Gastrocnemius medialis (tissue), 4 donors: ENCODE measurements around the gene ZNF800. TPM values are rescaled to one million over a fixed set of nuclear protein-coding genes. Genes with fewer than 3 reads are reported as not detected.

Experiments
- ATAC-seq, 2 donors: fragments of 150-250 bp; one replicate each; pipeline ENCODE4 v1.9.1; 2016
- DNase-seq, 2 donors: peaks; one replicate each; pipeline ENCODE4 v3.0.0-alpha.2; 2019
- H3K27ac ChIP-seq, 4 donors: fragments of 200-600 bp; sonication (generic); 1 replicate in 1 of 4; 2 replicates in 3 of 4; pipeline ENCODE4 v1.5.1; 2016 to 2018; ENCODE audit warnings: mild to moderate bottlenecking in 2 of 4, moderate library complexity in 1 of 4
- H3K27me3 ChIP-seq, 3 donors: fragments of 200-600 bp; sonication (generic) in 2 of 3; 1 replicate in 1 of 3; 2 replicates in 2 of 3; pipeline versions ENCODE4 v1.5.1 to v1.6.0; 2016 to 2019; ENCODE audit warnings: mild to moderate bottlenecking in 1 of 3, moderate library complexity in 1 of 3
- H3K36me3 ChIP-seq, 2 donors: fragments of 200-600 bp; sonication (generic) in 1 of 2; one replicate each; pipeline ENCODE4 v1.5.1; 2017 to 2018
- H3K4me1 ChIP-seq, 2 donors: fragments of 200-600 bp; sonication (generic) in 1 of 2; one replicate each; pipeline ENCODE4 v1.5.1; 2016 to 2017; ENCODE audit warnings: mild to moderate bottlenecking in 2 of 2
- H3K4me3 ChIP-seq, 4 donors: fragments of 200-600 bp; sonication (generic) in 3 of 4; 1 replicate in 1 of 4; 2 replicates in 3 of 4; pipeline ENCODE4 v1.5.1; 2016 to 2019; ENCODE audit warnings: mild to moderate bottlenecking in 2 of 4
- H3K9me3 ChIP-seq, 3 donors: fragments of 200-600 bp; sonication (generic) in 2 of 3; 1 replicate in 1 of 3; 2 replicates in 2 of 3; pipeline ENCODE4 v1.5.1; 2016 to 2019
- POLR2A ChIP-seq, 2 donors: fragments of 450-650 bp; IDR thresholded peaks; one replicate each; pipeline ENCODE4 v1.6.1; 2017; ENCODE audit warnings: antibody characterized with exemption in 2 of 2, mild to moderate bottlenecking in 2 of 2, moderate library complexity in 2 of 2
- in situ Hi-C, 4 donors: fragments of 200-750 bp; cut with MboI; loops; one replicate each; pipeline versions ENCODE4 v1.15.0 to v1.8.0; 2017; ENCODE audit warnings: low sequenced_read_pairs in 4 of 4
- intact Hi-C: fragments of 100-400 bp; cut with DNase I; formaldehyde crosslinking; loops from one replicate; pipeline ENCODE4 v1.15.1; 2023; ENCODE audit warnings: low total_unique reads
- total RNA-seq, 4 donors: library from RNA; depleted of rRNA; stranded (reverse); fragments of >200 nt; gene quantifications; one replicate each; pipeline versions ENCODE4 v1.1.0 to v1.2.3, GENCODE V29; 2016
- TF ChIP-seq, protein P1 (sequence below), 5 experiments: fragments of 450-650 bp in 3 of 5; fragments of 200-600 bp in 2 of 5; sonication (generic) in 2 of 5; IDR thresholded peaks in 4 of 5; conservative IDR thresholded peaks in 1 of 5; 1 replicate in 4 of 5; 2 replicates in 1 of 5; pipeline ENCODE4 v1.5.1; 2016 to 2019; ENCODE audit warnings: antibody characterized with exemption in 5 of 5, mild to moderate bottlenecking in 3 of 5, moderate library complexity in 3 of 5

Gene ZNF800
- total RNA-seq, 4 donors from 2014 or later = 22.1 to 41.3 (median 30.1) TPM

DNA sequence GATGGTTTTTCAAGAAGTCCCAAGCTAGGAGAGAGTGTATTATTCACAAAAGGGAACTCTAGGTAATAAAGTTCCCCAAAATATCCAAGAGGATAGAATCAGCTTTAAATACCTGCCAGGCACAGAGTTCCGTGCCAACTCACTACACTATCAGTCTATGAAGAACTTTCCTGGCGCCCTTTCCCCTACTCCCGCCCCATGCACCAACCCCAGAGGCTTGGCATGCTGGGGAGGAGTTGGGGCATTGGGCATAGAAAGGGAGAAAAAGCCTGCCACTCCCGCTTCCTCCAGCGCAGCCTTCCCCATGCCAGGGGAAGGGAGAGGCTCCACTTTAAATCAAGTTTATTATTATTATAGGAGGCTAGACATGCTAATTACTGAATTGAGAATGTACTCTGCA is 54.9 kb downstream of the ZNF800 start:
- H3K36me3 ChIP-seq = no peaks in the 10 kb centered on the region
- intact Hi-C loops (no loop called here), in situ Hi-C loops (no loop called here)
- H3K9me3 ChIP-seq = no peaks in the 10 kb centered on the region
- no peak for DNase-seq
- no peak overlapping the region for H3K27ac ChIP-seq
- TF ChIP-seq, protein P1, sequence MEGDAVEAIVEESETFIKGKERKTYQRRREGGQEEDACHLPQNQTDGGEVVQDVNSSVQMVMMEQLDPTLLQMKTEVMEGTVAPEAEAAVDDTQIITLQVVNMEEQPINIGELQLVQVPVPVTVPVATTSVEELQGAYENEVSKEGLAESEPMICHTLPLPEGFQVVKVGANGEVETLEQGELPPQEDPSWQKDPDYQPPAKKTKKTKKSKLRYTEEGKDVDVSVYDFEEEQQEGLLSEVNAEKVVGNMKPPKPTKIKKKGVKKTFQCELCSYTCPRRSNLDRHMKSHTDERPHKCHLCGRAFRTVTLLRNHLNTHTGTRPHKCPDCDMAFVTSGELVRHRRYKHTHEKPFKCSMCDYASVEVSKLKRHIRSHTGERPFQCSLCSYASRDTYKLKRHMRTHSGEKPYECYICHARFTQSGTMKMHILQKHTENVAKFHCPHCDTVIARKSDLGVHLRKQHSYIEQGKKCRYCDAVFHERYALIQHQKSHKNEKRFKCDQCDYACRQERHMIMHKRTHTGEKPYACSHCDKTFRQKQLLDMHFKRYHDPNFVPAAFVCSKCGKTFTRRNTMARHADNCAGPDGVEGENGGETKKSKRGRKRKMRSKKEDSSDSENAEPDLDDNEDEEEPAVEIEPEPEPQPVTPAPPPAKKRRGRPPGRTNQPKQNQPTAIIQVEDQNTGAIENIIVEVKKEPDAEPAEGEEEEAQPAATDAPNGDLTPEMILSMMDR (IDR thresholded peaks at IDR 0.05 in 4 of 5, conservative IDR thresholded peaks at IDR 0.05 in 1 of 5) = no peak
- no peak for TF ChIP-seq POLR2A (IDR thresholded peaks at IDR 0.05)
- no peaks in the 10 kb centered on the region for H3K4me1 ChIP-seq
- ATAC-seq = no peak
- no peaks in the 10 kb centered on the region for H3K27me3 ChIP-seq
- no peak overlapping the region for H3K4me3 ChIP-seq

DNA sequence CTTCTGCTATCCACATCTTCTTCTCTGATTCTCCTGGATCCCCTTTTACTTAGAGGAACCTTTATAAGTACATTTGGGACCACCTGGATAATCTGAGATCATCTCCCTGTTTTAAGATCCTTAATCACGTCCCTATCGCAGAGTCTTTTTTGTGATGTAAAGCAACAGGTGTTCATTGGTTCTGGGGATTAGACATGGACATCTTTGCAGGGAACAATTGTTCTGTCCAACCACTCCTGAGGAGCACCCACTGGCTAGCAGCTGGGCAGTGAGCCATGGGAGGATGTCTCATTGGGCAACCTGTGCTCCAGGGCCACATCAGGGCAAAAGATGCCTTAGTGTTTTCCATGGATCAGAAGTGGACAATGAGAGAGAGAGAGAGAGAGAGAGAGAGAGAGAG is 56.0 kb downstream of the ZNF800 start:
- Histone ChIP-seq H3K36me3 (no peaks in the 10 kb centered on the region), H3K4me3 (no peak overlapping the region), H3K27ac (no peak overlapping the region), H3K4me1 (no peaks in the 10 kb centered on the region), H3K27me3 (no peaks in the 10 kb centered on the region), H3K9me3 (no peaks in the 10 kb centered on the region)
- in situ Hi-C loops (no loop called here), intact Hi-C loops (no loop called here)
- no peak for DNase-seq
- no peak for ATAC-seq
- TF ChIP-seq, protein P1 (IDR thresholded peaks at IDR 0.05 in 4 of 5, conservative IDR thresholded peaks at IDR 0.05 in 1 of 5) = no peak
- no peak for TF ChIP-seq POLR2A (IDR thresholded peaks at IDR 0.05)

GRCh38 chr7:127332880-127333279 is 59.6 kb downstream of the ZNF800 start:
- in situ Hi-C loops (no loop called here), intact Hi-C loops (no loop called here)
- ATAC-seq (no peak), DNase-seq (no peak)
- Histone ChIP-seq H3K27me3 (no peaks in the 10 kb centered on the region), H3K9me3 (no peaks in the 10 kb centered on the region), H3K27ac (no peak overlapping the region), H3K36me3 (no peaks in the 10 kb centered on the region), H3K4me3 (no peak overlapping the region), H3K4me1 (no peaks in the 10 kb centered on the region)
- no peak for TF ChIP-seq POLR2A (IDR thresholded peaks at IDR 0.05)
- TF ChIP-seq, protein P1 (IDR thresholded peaks at IDR 0.05 in 4 of 5, conservative IDR thresholded peaks at IDR 0.05 in 1 of 5) = no peak

DNA sequence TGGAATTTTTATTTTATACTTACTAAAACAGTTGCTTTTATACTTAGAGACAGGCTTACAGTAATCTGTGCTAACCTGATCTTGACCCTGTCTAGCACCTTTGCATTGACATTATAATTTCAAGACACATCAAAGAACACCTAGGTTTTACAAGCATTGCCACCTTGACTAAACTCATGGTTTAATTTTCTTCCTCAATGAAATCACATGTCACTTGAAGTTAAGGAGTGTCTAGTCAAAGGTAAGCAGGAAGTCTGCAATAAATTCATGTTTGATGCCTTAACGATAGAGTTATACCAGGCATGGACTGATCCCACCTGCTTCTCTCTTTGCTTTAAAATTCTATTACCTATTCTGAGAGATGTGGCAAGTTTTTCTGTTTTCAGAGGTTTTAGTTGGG is 62.4 kb downstream of the ZNF800 start:
- Histone ChIP-seq H3K36me3 (no peaks in the 10 kb centered on the region), H3K27ac (no peak overlapping the region), H3K27me3 (no peaks in the 10 kb centered on the region), H3K4me3 (no peak overlapping the region), H3K4me1 (no peaks in the 10 kb centered on the region), H3K9me3 (no peaks in the 10 kb centered on the region)
- ATAC-seq (no peak), DNase-seq (no peak)
- intact Hi-C loops (no loop called here), in situ Hi-C loops (no loop called here)
- TF ChIP-seq, protein P1 (IDR thresholded peaks at IDR 0.05 in 4 of 5, conservative IDR thresholded peaks at IDR 0.05 in 1 of 5) = no peak
- TF ChIP-seq POLR2A (IDR thresholded peaks at IDR 0.05) = no peak

DNA sequence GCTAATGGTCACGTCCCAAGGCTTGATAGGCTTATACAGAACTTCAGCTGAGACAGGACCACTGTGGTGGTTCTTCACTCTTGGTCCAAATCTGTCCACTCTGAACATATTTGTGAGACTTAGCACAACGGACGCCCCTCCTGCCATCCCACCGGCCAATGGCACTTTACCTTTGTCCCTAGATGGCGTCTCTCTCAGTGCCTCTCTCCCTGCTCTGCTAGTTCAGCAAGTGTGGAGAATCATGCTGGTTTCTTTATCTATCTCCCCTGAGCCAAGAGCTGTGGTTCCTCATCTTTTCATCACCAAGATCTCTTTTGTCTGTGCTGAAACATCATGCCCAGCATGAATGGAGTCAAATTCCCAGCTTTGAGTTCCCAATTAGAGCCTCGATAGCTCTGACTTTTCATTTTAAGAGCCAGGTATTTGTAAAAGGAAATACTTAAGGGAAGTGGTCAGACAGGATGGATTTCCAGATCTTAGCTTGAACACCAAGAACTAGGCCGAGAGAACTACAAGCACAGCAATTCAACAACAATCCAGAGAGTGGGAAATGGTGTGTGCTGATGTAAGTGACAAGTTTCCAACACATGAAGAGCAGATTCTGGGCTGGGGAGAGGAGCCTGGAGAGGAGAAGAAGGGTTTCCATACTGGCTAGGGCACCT is 69.5 kb downstream of the ZNF800 start:
- no peak for DNase-seq
- in situ Hi-C loops = no loop called here
- H3K4me3 ChIP-seq = no peak overlapping the region

More for the DNA sequence above, 69.5 kb downstream of the ZNF800 start:
- intact Hi-C loops = no loop called here
- Histone ChIP-seq H3K9me3 (no peaks in the 10 kb centered on the region), H3K27ac (no peak overlapping the region), H3K4me1 (no peaks in the 10 kb centered on the region), H3K36me3 (no peaks in the 10 kb centered on the region), H3K27me3 (peaks cover 0 to 4% (median 0%) of the 10 kb centered on the region in 3 donors)
- ATAC-seq = no peak
- no peak for TF ChIP-seq POLR2A (IDR thresholded peaks at IDR 0.05)
- TF ChIP-seq, protein P1 (IDR thresholded peaks at IDR 0.05 in 4 of 5, conservative IDR thresholded peaks at IDR 0.05 in 1 of 5) = no peak
